Measurements from ENCODE around the gene GALNT18. TPM values are rescaled to one million over a fixed set of nuclear protein-coding genes. Genes with fewer than 3 reads are reported as not detected.

The GALNT18 gene
- total and polyA plus RNA-seq, 8 donors: 16.4 to 42.6 (median 23.0) TPM

DNA sequence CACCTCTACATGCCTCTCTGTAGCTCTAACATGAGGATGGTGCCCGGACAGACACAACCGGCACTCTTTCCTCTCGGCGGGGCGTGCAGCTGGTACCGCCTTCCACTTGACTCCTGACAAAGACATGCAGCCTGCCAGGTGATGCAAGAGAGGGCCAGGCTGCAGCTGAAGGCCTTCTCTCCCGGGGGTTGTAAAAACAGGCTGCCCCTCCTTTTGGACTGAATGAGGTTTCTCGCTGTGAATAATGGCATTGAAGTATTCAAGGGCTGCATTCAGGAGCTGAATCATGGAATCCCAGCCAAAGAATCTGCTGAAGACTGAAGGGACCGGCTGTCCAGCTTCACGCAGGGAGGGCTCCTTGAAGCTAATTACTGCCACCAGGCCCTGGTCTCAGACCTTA, 110.9 kb downstream of the GALNT18 start:
- no peaks in the 10 kb centered on the region for H3K9me3 ChIP-seq
- peaks cover 0 to 3% of the 10 kb centered on the region in 2 donors for H3K4me1 ChIP-seq
- H3K36me3 ChIP-seq: no peaks in the 10 kb centered on the region
- ATAC-seq (peak; percentile 81), DNase-seq (no peak)
- H3K4me3 ChIP-seq: no peak overlapping the region
- TF ChIP-seq, protein P1, sequence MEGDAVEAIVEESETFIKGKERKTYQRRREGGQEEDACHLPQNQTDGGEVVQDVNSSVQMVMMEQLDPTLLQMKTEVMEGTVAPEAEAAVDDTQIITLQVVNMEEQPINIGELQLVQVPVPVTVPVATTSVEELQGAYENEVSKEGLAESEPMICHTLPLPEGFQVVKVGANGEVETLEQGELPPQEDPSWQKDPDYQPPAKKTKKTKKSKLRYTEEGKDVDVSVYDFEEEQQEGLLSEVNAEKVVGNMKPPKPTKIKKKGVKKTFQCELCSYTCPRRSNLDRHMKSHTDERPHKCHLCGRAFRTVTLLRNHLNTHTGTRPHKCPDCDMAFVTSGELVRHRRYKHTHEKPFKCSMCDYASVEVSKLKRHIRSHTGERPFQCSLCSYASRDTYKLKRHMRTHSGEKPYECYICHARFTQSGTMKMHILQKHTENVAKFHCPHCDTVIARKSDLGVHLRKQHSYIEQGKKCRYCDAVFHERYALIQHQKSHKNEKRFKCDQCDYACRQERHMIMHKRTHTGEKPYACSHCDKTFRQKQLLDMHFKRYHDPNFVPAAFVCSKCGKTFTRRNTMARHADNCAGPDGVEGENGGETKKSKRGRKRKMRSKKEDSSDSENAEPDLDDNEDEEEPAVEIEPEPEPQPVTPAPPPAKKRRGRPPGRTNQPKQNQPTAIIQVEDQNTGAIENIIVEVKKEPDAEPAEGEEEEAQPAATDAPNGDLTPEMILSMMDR (IDR thresholded peaks at IDR 0.05): no peak
- H3K27ac ChIP-seq: no peak overlapping the region
- intact Hi-C loops (cut with DNase I): no loop called here
- no peaks in the 10 kb centered on the region for H3K27me3 ChIP-seq

DNA sequence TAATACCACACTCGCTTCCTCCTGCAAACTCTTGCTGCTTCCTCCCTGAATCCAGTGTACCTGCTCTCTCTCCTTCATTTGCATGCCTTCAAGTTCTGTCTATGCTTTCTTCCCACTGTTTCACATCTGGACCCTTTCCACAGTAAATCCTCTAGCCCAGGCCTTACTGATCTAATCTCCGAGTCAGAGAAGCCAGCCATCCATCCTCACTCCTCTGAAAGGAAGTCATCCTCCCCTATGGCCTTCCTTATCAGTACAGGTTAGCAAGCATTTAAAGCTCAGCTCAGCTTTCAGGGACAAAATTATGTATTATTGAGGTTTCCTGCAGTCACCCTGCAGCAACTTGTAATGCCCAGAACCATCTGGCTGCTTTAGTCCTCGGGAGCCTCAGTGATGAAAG, 116.1 kb downstream of the GALNT18 start:
- no peaks in the 10 kb centered on the region for H3K9me3 ChIP-seq
- no peaks in the 10 kb centered on the region for H3K36me3 ChIP-seq
- H3K27me3 ChIP-seq: no peaks in the 10 kb centered on the region
- TF ChIP-seq, protein P1 (IDR thresholded peaks at IDR 0.05): no peak
- H3K27ac ChIP-seq: no peak overlapping the region
- ATAC-seq (no peak), DNase-seq (no peak)
- peaks cover 6 to 8% of the 10 kb centered on the region in 2 donors for H3K4me1 ChIP-seq
- H3K4me3 ChIP-seq: no peak overlapping the region
- intact Hi-C loops (cut with DNase I): no loop called here

DNA sequence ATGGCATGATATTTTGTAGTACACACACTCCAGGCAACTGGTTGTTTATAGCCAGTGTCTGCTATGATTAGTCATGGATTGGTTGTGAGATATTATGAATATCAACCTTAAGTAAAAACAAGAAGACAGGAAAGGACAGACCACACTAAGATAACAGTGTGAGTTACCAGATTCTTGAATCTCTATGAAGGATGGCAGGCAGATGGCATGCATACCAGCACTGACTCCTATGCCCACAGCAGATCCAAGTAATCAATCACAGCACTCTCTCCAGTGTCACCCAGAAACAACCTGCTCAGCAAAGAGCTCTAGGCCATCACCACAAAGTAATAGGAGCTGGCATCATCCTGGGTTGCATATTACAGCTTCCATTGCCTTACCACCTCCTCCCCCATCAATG, 116.6 kb downstream of the GALNT18 start:
- no peak overlapping the region for H3K4me3 ChIP-seq
- H3K36me3 ChIP-seq: no peaks in the 10 kb centered on the region
- H3K4me1 ChIP-seq: peaks cover 6 to 8% of the 10 kb centered on the region in 2 donors
- no peaks in the 10 kb centered on the region for H3K27me3 ChIP-seq
- H3K9me3 ChIP-seq: no peaks in the 10 kb centered on the region
- intact Hi-C loops (cut with DNase I): no loop called here
- DNase-seq: no peak
- no peak for ATAC-seq
- TF ChIP-seq, protein P1 (IDR thresholded peaks at IDR 0.05): no peak
- H3K27ac ChIP-seq: no peak overlapping the region

DNA sequence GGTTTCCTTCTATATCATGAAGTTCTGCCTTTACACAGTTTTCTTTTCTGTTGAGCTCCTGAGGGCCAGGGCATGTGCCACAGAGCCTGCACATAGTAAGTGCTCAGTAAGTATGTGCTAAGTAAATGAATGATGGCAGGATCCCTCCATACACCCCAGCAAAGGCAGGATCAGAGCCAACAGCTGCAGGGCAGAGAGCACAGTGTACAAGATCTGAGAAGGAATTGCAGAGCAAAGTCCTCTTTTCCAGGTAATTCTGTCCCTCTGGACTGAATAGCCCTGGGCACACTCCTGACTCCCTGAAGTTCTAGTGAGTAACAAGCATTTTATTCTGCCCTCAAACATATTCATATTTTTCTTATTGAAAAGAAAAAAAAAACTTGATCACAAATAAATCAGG, 117.7 kb downstream of the GALNT18 start:
- DNase-seq (no peak), ATAC-seq (no peak)
- no peaks in the 10 kb centered on the region for H3K9me3 ChIP-seq
- H3K27ac ChIP-seq: no peak overlapping the region
- H3K4me1 ChIP-seq: peaks cover 6 to 8% of the 10 kb centered on the region in 2 donors
- H3K36me3 ChIP-seq: no peaks in the 10 kb centered on the region
- TF ChIP-seq, protein P1 (IDR thresholded peaks at IDR 0.05): no peak
- intact Hi-C loops (cut with DNase I): no loop called here
- no peaks in the 10 kb centered on the region for H3K27me3 ChIP-seq
- H3K4me3 ChIP-seq: no peak overlapping the region

DNA sequence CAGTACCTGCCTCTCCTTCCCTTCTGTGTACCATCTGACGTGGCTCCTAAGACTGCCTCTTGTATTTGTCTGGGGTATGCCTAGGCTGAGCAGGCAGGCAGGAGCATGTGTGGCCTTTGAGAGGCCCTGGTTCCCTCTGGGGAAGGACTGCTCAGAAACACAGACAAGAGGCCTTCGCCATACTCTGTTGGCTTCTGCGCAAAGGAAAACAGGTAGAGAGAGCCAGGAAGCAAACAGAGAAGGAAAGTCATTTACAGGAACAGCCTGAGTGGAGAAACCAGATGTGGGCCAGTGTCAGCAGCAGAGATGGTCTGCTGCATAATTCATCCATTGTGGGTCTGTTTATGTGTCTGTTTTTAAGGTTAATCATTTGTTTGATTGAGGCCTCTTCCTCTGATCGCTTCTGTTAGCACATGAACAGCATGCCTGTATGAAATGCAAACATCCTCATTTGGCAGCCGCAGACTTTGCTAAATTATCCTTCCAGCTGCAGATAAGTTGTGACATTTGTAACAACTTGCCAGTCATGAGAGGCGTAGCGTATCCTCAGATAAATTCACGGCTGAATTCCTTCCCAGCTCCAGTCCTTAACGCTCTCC, 119.4 kb downstream of the GALNT18 start:
- Histone ChIP-seq H3K36me3 (no peaks in the 10 kb centered on the region), H3K9me3 (no peaks in the 10 kb centered on the region), H3K27ac (peak overlapping the region in 1 of 2 donors; percentile 10), H3K27me3 (no peaks in the 10 kb centered on the region), H3K4me3 (no peak overlapping the region), H3K4me1 (peaks cover 6 to 8% of the 10 kb centered on the region in 2 donors)
- TF ChIP-seq, protein P1 (IDR thresholded peaks at IDR 0.05): no peak
- DNase-seq (no peak), ATAC-seq (peak; percentile 75)
- intact Hi-C loops (cut with DNase I): no loop called here
